HG03280 (cell line): Measurements from ENCODE around the gene CRIM1.

Source experiments
- ATAC-seq: cut with Tn5 transposase; IDR thresholded peaks from one replicate; pipeline ENCODE4 v1.9.1; 2021; ENCODE audit warnings: mild to moderate bottlenecking, moderate library complexity; ENCODE audit not compliant: unreplicated experiment

CRIM1 gene

GRCh38 chr2:36420569-36421181 lies 65.1 kb downstream of the CRIM1 start:
- no peak for ATAC-seq

GRCh38 chr2:36421379-36421778 lies 65.8 kb downstream of the CRIM1 start:
- no peak for ATAC-seq

- ATAC-seq: no peak
These were observed 67.6 kb downstream of the CRIM1 start for GRCh38 chr2:36423172-36423571.

- ATAC-seq: no peak
These were observed 68.1 kb downstream of the CRIM1 start for GRCh38 chr2:36423619-36424120.

- no peak for ATAC-seq
These were observed 70.2 kb downstream of the CRIM1 start for GRCh38 chr2:36425608-36426355.

- ATAC-seq: no peak
These were observed 72.2 kb downstream of the CRIM1 start for GRCh38 chr2:36427790-36428243.

- no peak for ATAC-seq
These were observed 75.0 kb downstream of the CRIM1 start for GRCh38 chr2:36430549-36430948.

GRCh38 chr2:36432479-36432878 lies 76.9 kb downstream of the CRIM1 start:
- no peak for ATAC-seq

- no peak for ATAC-seq
These were observed 78.0 kb downstream of the CRIM1 start for GRCh38 chr2:36433311-36434217.

GRCh38 chr2:36438449-36438977 lies 82.9 kb downstream of the CRIM1 start:
- no peak for ATAC-seq

- no peak for ATAC-seq
These were observed 83.5 kb downstream of the CRIM1 start for GRCh38 chr2:36439084-36439483.

GRCh38 chr2:36441065-36441625 lies 85.6 kb downstream of the CRIM1 start:
- no peak for ATAC-seq

- no peak for ATAC-seq
These were observed 86.2 kb downstream of the CRIM1 start for GRCh38 chr2:36441816-36442215.

GRCh38 chr2:36444216-36444936 lies 88.8 kb downstream of the CRIM1 start:
- no peak for ATAC-seq

GRCh38 chr2:36445185-36445866 lies 89.7 kb downstream of the CRIM1 start:
- ATAC-seq: no peak

GRCh38 chr2:36446294-36446693 lies 90.7 kb downstream of the CRIM1 start:
- ATAC-seq: no peak

GRCh38 chr2:36449213-36449612 lies 93.6 kb downstream of the CRIM1 start:
- no peak for ATAC-seq

- no peak for ATAC-seq
These were observed 94.4 kb downstream of the CRIM1 start for GRCh38 chr2:36449943-36450392.

- ATAC-seq: no peak
These were observed 95.1 kb downstream of the CRIM1 start for GRCh38 chr2:36450466-36451196.
